GM12872 (cell line): ENCODE measurements around the gene MOCS3.

Experiments used
- TF ChIP-seq, protein P1 (sequence below): IDR thresholded peaks from 3 replicates; pipeline ENCODE4 v1.5.1; 2011; ENCODE audit warnings: low read depth, mild to moderate bottlenecking, low read length, moderate library complexity; ENCODE audit not compliant: insufficient read depth

The MOCS3 gene

DNA sequence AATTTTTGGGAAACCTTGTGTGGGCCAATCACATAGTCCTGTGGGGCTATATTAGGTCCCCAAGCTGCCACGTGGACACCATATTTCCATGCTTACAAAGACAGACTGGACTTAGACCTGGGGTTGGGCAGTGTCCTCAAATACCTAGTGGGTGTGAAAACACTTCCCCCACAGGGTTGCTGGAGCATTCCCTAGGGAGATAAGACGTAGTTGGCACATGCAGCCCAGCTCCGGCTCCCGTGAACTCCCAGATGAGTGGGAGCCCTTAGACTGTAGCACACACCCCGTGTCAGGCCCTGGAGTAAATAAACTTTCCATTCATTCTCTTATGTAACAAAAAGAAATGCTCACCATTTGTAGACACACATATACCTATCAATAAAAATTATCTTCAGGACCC lies 50.1 kb downstream of the MOCS3 start:
- TF ChIP-seq, protein P1, sequence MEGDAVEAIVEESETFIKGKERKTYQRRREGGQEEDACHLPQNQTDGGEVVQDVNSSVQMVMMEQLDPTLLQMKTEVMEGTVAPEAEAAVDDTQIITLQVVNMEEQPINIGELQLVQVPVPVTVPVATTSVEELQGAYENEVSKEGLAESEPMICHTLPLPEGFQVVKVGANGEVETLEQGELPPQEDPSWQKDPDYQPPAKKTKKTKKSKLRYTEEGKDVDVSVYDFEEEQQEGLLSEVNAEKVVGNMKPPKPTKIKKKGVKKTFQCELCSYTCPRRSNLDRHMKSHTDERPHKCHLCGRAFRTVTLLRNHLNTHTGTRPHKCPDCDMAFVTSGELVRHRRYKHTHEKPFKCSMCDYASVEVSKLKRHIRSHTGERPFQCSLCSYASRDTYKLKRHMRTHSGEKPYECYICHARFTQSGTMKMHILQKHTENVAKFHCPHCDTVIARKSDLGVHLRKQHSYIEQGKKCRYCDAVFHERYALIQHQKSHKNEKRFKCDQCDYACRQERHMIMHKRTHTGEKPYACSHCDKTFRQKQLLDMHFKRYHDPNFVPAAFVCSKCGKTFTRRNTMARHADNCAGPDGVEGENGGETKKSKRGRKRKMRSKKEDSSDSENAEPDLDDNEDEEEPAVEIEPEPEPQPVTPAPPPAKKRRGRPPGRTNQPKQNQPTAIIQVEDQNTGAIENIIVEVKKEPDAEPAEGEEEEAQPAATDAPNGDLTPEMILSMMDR, result no peak

DNA sequence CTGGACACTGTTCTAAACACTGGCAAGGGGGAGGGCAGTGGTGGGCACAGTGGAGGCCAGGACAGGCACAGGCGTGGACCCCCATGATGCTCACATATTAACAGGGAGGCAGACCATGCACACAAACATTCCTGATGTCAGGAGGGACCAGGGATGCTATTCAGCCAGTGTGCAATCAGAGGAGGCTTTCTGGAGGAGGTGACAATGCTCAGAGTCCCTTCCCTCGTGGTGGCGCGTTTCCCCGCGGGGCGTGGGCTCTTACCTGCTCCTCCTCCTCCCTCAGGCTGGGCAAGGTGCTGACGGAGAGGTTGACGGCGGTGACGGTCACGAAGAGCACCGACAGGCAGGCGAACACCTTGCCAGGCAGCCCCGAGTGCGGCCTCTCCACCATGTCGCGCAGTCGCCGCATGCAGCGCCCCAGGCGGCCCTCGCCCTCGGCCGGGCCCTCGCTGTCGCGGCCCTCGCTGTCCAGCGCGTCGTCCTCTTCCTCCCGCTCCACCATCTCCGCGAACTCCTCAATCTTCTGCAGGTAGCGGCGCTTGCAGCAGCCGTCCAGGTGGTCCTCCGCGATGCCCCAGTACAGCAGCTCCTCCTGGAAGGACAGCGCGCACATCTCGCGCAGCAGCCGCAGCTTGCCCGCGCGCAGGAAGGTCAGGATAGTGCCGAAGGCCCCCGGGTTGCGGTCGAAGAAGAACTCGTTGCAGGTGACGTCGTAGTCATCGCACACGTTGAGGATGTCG lies 50.9 kb downstream of the MOCS3 start:
- TF ChIP-seq, protein P1, result no peak

- TF ChIP-seq, protein P1, result no peak
Observed at GRCh38 chr20:51010043-51010365, 51.4 kb downstream of the MOCS3 start.

DNA sequence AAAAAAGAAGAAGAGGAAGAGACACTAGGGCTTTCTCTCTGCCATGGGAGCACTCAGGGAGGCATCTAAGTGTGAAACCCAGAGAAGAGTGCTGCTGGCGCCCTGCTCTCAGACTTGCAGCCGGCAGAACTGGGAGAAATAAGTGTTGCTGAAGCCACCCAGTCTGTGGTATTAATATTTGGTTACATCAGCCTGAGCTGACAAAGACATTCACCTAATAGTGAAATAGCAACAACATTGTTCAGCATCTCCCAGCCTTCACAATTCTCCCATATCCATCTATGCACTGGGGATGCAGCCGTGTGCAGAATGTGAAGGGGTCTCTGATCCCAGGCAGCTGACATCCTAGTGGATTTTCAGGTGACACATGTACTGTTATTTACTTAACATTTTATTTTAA lies 52.3 kb downstream of the MOCS3 start:
- TF ChIP-seq, protein P1, result no peak

- TF ChIP-seq, protein P1, result no peak
Observed at GRCh38 chr20:51011479-51011878, 52.9 kb downstream of the MOCS3 start.

- TF ChIP-seq, protein P1, result no peak
Observed at GRCh38 chr20:51012357-51012756, 53.7 kb downstream of the MOCS3 start.
